Measurements from ENCODE around the gene BLNK. TPM values are rescaled to one million over a fixed set of nuclear protein-coding genes. Genes with fewer than 3 reads are reported as not detected.
"Not testable (repeated sequence)": the region's sequence is repeated elsewhere in the genome, so short reads cannot be mapped to it uniquely, and the experiment has no call there.

Gene BLNK
- total RNA-seq, 1 donor from 2014 or later: not detected

- peak overlapping the region; percentile 93 for H3K27ac ChIP-seq
- H4K20me1 ChIP-seq (ENCODE audit: low read depth): no peaks in the 10 kb centered on the region
- H3K4me3 ChIP-seq: peak overlapping the region; percentile 10
- TF ChIP-seq EZH2 (IDR thresholded peaks at IDR 0.05) (no peak), EZH2phosphoT487 (IDR thresholded peaks at IDR 0.05) (no peak)
- TF ChIP-seq, protein P1, sequence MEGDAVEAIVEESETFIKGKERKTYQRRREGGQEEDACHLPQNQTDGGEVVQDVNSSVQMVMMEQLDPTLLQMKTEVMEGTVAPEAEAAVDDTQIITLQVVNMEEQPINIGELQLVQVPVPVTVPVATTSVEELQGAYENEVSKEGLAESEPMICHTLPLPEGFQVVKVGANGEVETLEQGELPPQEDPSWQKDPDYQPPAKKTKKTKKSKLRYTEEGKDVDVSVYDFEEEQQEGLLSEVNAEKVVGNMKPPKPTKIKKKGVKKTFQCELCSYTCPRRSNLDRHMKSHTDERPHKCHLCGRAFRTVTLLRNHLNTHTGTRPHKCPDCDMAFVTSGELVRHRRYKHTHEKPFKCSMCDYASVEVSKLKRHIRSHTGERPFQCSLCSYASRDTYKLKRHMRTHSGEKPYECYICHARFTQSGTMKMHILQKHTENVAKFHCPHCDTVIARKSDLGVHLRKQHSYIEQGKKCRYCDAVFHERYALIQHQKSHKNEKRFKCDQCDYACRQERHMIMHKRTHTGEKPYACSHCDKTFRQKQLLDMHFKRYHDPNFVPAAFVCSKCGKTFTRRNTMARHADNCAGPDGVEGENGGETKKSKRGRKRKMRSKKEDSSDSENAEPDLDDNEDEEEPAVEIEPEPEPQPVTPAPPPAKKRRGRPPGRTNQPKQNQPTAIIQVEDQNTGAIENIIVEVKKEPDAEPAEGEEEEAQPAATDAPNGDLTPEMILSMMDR (IDR thresholded peaks at IDR 0.05): no peak
- peaks cover 41% of the 10 kb centered on the region for H3F3A ChIP-seq (ENCODE audit: low read depth)
- Mint-ChIP-seq H3K4me3 (no peak overlapping the region), H3K27me3 (ENCODE audit: insufficient read depth, low read depth) (no peaks in the 10 kb centered on the region), H3K27ac (peak overlapping the region; percentile 44), H3K36me3 (no peaks in the 10 kb centered on the region), H3K9me3 (no peaks in the 10 kb centered on the region), H3K4me1 (peaks cover 27% of the 10 kb centered on the region)
- H3K9ac ChIP-seq: no peak overlapping the region
- no peaks in the 10 kb centered on the region for H3K79me2 ChIP-seq (ENCODE audit: low read depth)
- no peaks in the 10 kb centered on the region for H3K9me3 ChIP-seq (ENCODE audit: low read depth)
- no peaks in the 10 kb centered on the region for H3K36me3 ChIP-seq
- H3K4me1 ChIP-seq: peaks cover 43% of the 10 kb centered on the region
- H3K27me3 ChIP-seq: no peaks in the 10 kb centered on the region
- no peak overlapping the region for H2AFZ ChIP-seq (replicated peaks)
- peak; percentile 78 for DNase-seq (ENCODE audit: low spot score)
- H3K4me2 ChIP-seq: peak overlapping the region; percentile 70
Measured at GRCh38 chr10:96309628-96310320, 38.4 kb upstream of the BLNK start.

GRCh38 chr10:96308854-96309253 lies 37.5 kb upstream of the BLNK start:
- H3K36me3 Mint-ChIP-seq; H3K79me2 ChIP-seq (ENCODE audit: low read depth); H3K9ac ChIP-seq; H3K4me3 ChIP-seq; H3K36me3 ChIP-seq; H3K27me3 ChIP-seq; H3K4me3 Mint-ChIP-seq; H3K27ac Mint-ChIP-seq; H2AFZ ChIP-seq (replicated peaks); H3K9me3 ChIP-seq (ENCODE audit: low read depth); H3K27me3 Mint-ChIP-seq (ENCODE audit: insufficient read depth, low read depth); H4K20me1 ChIP-seq (ENCODE audit: low read depth); DNase-seq (ENCODE audit: low spot score); H3K9me3 Mint-ChIP-seq: not testable (repeated sequence)
- Histone ChIP-seq H3K4me1 (peaks cover 43% of the 10 kb centered on the region), H3F3A (ENCODE audit: low read depth) (peaks cover 41% of the 10 kb centered on the region), H3K4me2 (peak overlapping the region; percentile 70), H3K27ac (peak overlapping the region; percentile 93)
- H3K4me1 Mint-ChIP-seq: peaks cover 27% of the 10 kb centered on the region

DNA sequence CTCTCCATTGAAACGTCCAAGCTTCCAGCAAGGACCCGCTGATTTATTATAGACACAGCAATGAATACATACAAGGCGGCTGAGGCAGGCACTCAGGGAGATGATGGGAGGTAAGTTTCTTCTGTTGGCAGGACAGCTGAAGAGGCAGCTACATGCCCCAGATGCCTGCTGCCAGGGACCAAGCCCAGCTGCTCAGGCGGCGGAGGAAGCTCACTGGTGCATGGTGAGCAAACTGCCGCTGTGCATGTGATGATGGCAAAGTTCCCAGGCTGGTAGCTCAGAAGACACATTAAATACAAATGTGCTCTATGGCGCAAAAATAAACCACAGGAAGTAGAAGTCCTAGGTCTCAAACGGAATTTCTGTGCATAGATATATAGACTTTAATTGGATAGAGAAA lies 35.1 kb upstream of the BLNK start:
- Histone ChIP-seq H3K4me1 (peaks cover 49% of the 10 kb centered on the region), H2AFZ (replicated peaks) (no peak overlapping the region), H3K27me3 (no peaks in the 10 kb centered on the region), H3K4me2 (no peak overlapping the region), H3K27ac (no peak overlapping the region), H3F3A (ENCODE audit: low read depth) (peaks cover 42% of the 10 kb centered on the region), H3K9ac (no peak overlapping the region), H3K36me3 (no peaks in the 10 kb centered on the region), H3K4me3 (no peak overlapping the region), H3K9me3 (ENCODE audit: low read depth) (no peaks in the 10 kb centered on the region), H3K79me2 (ENCODE audit: low read depth) (no peaks in the 10 kb centered on the region), H4K20me1 (ENCODE audit: low read depth) (no peaks in the 10 kb centered on the region)
- no peak overlapping the region for H3K27ac Mint-ChIP-seq
- H3K27me3 Mint-ChIP-seq (ENCODE audit: insufficient read depth, low read depth): no peaks in the 10 kb centered on the region
- no peaks in the 10 kb centered on the region for H3K9me3 Mint-ChIP-seq
- DNase-seq (ENCODE audit: low spot score): no peak
- no peaks in the 10 kb centered on the region for H3K36me3 Mint-ChIP-seq
- peaks cover 29% of the 10 kb centered on the region for H3K4me1 Mint-ChIP-seq
- no peak for TF ChIP-seq EZH2 (IDR thresholded peaks at IDR 0.05)
- TF ChIP-seq, protein P1 (IDR thresholded peaks at IDR 0.05): no peak
- H3K4me3 Mint-ChIP-seq: no peak overlapping the region

GRCh38 chr10:96305019-96305418 lies 33.6 kb upstream of the BLNK start:
- Histone ChIP-seq H4K20me1 (ENCODE audit: low read depth) (no peaks in the 10 kb centered on the region), H3K4me2 (no peak overlapping the region), H3K9me3 (ENCODE audit: low read depth) (no peaks in the 10 kb centered on the region), H3F3A (ENCODE audit: low read depth) (peaks cover 38% of the 10 kb centered on the region), H3K36me3 (no peaks in the 10 kb centered on the region), H3K27ac (no peak overlapping the region), H3K9ac (no peak overlapping the region), H3K79me2 (ENCODE audit: low read depth) (no peaks in the 10 kb centered on the region), H2AFZ (replicated peaks) (no peak overlapping the region), H3K4me3 (no peak overlapping the region), H3K4me1 (peaks cover 48% of the 10 kb centered on the region), H3K27me3 (no peaks in the 10 kb centered on the region)
- H3K4me1 Mint-ChIP-seq: peaks cover 24% of the 10 kb centered on the region
- no peaks in the 10 kb centered on the region for H3K9me3 Mint-ChIP-seq
- no peak overlapping the region for H3K27ac Mint-ChIP-seq
- TF ChIP-seq, protein P1 (IDR thresholded peaks at IDR 0.05): no peak
- TF ChIP-seq EZH2 (IDR thresholded peaks at IDR 0.05): no peak
- no peak for TF ChIP-seq EZH2phosphoT487 (IDR thresholded peaks at IDR 0.05)
- peaks cover 3% of the 10 kb centered on the region for H3K27me3 Mint-ChIP-seq (ENCODE audit: insufficient read depth, low read depth)
- no peaks in the 10 kb centered on the region for H3K36me3 Mint-ChIP-seq
- no peak for DNase-seq (ENCODE audit: low spot score)
- H3K4me3 Mint-ChIP-seq: no peak overlapping the region

Data from neural progenitor cell (in vitro differentiated cells).